ENCODE results near the gene PCYT1B. TPM values are rescaled to one million over a fixed set of nuclear protein-coding genes. Genes with fewer than 3 reads are reported as not detected.

Gene PCYT1B
- total and polyA plus RNA-seq, 9 of the 15 experiments (the other 6 are each of a cell fraction or from before 2014, with no cell fraction given): 0.04 to 0.34 (median 0.07) TPM; not detected in 1

DNA sequence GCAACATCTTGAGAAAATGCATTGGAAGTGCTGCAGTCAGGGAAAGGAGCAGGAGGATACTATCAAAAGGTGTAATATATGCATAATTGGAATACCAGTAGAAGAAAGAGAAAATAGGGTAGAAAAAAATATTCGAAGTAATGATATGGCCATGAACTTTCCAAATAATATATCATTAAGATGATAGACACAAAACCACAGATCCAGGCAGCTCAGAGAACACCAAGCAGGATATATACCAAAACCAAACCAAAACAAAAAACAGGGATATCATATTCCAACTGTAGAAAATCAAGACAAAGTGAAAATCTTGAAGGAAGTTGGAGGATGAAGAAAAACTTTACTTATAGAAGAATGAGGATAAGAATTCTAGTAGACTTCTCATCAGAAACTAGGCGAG is 36.9 kb upstream of the PCYT1B start:
- Histone ChIP-seq H3K9me3 (replicated peaks; ENCODE audit: control insufficient read depth, insufficient read depth, low read depth, low read length) (no peaks in the 10 kb centered on the region), H3K4me3 (no peak overlapping the region), H3K9ac (ENCODE audit: insufficient read depth in 1 of 2, low read depth in 2 of 2, low read length in 2 of 2) (no peak overlapping the region), H3K27ac (ENCODE audit: extremely low read depth, low read depth, low read length) (no peak overlapping the region), H3K4me1 (replicated peaks in 1 of 2; ENCODE audit: control insufficient read depth in 2 of 2, insufficient read depth in 2 of 2, low read length in 2 of 2) (no peaks in the 10 kb centered on the region), H4K20me1 (replicated peaks; ENCODE audit: control insufficient read depth, insufficient read depth, low read length) (no peaks in the 10 kb centered on the region), H3K36me3 (ENCODE audit: control insufficient read depth, insufficient read depth, low read length) (no peaks in the 10 kb centered on the region), H2AFZ (ENCODE audit: low read depth, low read length) (no peak overlapping the region), H3K9me1 (ENCODE audit: control insufficient read depth, insufficient read depth, low read length) (no peaks in the 10 kb centered on the region), H3K27me3 (ENCODE audit: control insufficient read depth in 2 of 2, insufficient read depth in 2 of 2, low read length in 2 of 2) (no peaks in the 10 kb centered on the region), H3K4me2 (ENCODE audit: insufficient read depth, low read length) (no peak overlapping the region), H3K79me2 (ENCODE audit: control insufficient read depth, insufficient read depth, low read length) (no peaks in the 10 kb centered on the region)
- ChIA-PET POLR2A (no interaction called here), CTCF (ENCODE audit: low intra/inter-chr PET ratio) (no interaction called here)
- DNase-seq (ENCODE audit: extremely low read depth in 1 of 4, low spot score in 3 of 4) (no peak), FAIRE-seq (no peak), ATAC-seq (no peak)
- in situ Hi-C loops (cut with MboI): no loop called here
- BruUV-seq (replicated peaks): no TSS peak
- WGBS (ENCODE audit: insufficient coverage, low coverage, missing lambda C conversion rate): 7% methylated on average over 2 of the region's 2 CpGs
- intact Hi-C loops (cut with micrococcal nuclease): no loop called here
- no peak for TF ChIP-seq CC2D1A (IDR thresholded peaks at IDR 0.05)
- TF ChIP-seq ZNF134 (CRISPR knock-in tag; conservative IDR thresholded peaks at IDR 0.05): no peak
- TF ChIP-seq ZNF436 (CRISPR knock-in tag; IDR thresholded peaks at IDR 0.05): no peak
- TF ChIP-seq SRSF7 (optimal IDR thresholded peaks at IDR 0.05; ENCODE audit: low read depth, low read length): no peak
- TF ChIP-seq ADNP (tag; IDR thresholded peaks at IDR 0.05): no peak
- no peak for TF ChIP-seq CBX8 (IDR thresholded peaks at IDR 0.05; ENCODE audit: borderline replicate concordance, extremely low read depth, low read depth, low read length, poor library complexity, severe bottlenecking)
- no peak for TF ChIP-seq MECOM (CRISPR knock-in tag; IDR thresholded peaks at IDR 0.05)
- no peak for TF ChIP-seq HNRNPL (IDR thresholded peaks at IDR 0.05; ENCODE audit: low read depth, low read length)
- no peak for TF ChIP-seq POLR3A (IDR thresholded peaks at IDR 0.05; ENCODE audit: borderline replicate concordance, extremely low read depth, insufficient read depth, insufficient read length)
- no peak for TF ChIP-seq BHLHE40 (IDR thresholded peaks at IDR 0.05; ENCODE audit: low read length)
- TF ChIP-seq MYBL2 (IDR thresholded peaks at IDR 0.05; ENCODE audit: low read depth): no peak
- no peak for TF ChIP-seq MYBL2 (CRISPR knock-in tag; IDR thresholded peaks at IDR 0.05; ENCODE audit: borderline replicate concordance)
- TF ChIP-seq POLR2B (IDR thresholded peaks at IDR 0.05; ENCODE audit: low read depth, partially characterized antibody): no peak
- TF ChIP-seq ZNF174 (CRISPR knock-in tag; IDR thresholded peaks at IDR 0.05): no peak
- TF ChIP-seq, protein P1, sequence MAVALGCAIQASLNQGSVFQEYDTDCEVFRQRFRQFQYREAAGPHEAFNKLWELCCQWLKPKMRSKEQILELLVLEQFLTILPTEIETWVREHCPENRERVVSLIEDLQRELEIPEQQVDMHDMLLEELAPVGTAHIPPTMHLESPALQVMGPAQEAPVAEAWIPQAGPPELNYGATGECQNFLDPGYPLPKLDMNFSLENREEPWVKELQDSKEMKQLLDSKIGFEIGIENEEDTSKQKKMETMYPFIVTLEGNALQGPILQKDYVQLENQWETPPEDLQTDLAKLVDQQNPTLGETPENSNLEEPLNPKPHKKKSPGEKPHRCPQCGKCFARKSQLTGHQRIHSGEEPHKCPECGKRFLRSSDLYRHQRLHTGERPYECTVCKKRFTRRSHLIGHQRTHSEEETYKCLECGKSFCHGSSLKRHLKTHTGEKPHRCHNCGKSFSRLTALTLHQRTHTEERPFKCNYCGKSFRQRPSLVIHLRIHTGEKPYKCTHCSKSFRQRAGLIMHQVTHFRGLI (CRISPR knock-in tag; IDR thresholded peaks at IDR 0.05): no peak
- no peak for TF ChIP-seq KDM2B (CRISPR knock-in tag; IDR thresholded peaks at IDR 0.05)

Measured in K562 (cell line).